Panc1 (cell line): ENCODE measurements around the gene GNG5.

ENCODE experiments used
- POLR2AphosphoS5 ChIP-seq: IDR thresholded peaks from 2 replicates; pipeline ENCODE4 v1.6.1; 2012; ENCODE audit warnings: mild to moderate bottlenecking, low read depth, low read length, moderate library complexity
- REST ChIP-seq, 2 experiments: IDR thresholded peaks; 2 replicates each; pipeline ENCODE4 v1.6.1; 2011 to 2012; ENCODE audit warnings: low read depth in 2 of 2, control low read depth in 1 of 2, low read length in 1 of 2, mild to moderate bottlenecking in 1 of 2, moderate library complexity in 1 of 2; ENCODE audit not compliant: insufficient read depth in 1 of 2
- SIN3A ChIP-seq: IDR thresholded peaks from 2 replicates; pipeline ENCODE4 v1.6.1; 2012; ENCODE audit warnings: low read depth, mild to moderate bottlenecking, low read length, moderate library complexity, borderline replicate concordance; ENCODE audit not compliant: insufficient read depth
- TF ChIP-seq, protein P1 (sequence below): fragments of 450-650 bp; IDR thresholded peaks from 2 replicates; pipeline ENCODE4 v1.5.1; 2017; ENCODE audit warnings: mild to moderate bottlenecking

GRCh38 chr1:84524590-84524989 lies 18.2 kb upstream of the GNG5 start:
- TF ChIP-seq SIN3A (no peak), POLR2AphosphoS5 (no peak), REST (IDR thresholded peaks at IDR 0.05; ENCODE audit: insufficient read depth in 1 of 2, low read depth in 2 of 2, low read length in 1 of 2) (no peak)
- TF ChIP-seq, protein P1, sequence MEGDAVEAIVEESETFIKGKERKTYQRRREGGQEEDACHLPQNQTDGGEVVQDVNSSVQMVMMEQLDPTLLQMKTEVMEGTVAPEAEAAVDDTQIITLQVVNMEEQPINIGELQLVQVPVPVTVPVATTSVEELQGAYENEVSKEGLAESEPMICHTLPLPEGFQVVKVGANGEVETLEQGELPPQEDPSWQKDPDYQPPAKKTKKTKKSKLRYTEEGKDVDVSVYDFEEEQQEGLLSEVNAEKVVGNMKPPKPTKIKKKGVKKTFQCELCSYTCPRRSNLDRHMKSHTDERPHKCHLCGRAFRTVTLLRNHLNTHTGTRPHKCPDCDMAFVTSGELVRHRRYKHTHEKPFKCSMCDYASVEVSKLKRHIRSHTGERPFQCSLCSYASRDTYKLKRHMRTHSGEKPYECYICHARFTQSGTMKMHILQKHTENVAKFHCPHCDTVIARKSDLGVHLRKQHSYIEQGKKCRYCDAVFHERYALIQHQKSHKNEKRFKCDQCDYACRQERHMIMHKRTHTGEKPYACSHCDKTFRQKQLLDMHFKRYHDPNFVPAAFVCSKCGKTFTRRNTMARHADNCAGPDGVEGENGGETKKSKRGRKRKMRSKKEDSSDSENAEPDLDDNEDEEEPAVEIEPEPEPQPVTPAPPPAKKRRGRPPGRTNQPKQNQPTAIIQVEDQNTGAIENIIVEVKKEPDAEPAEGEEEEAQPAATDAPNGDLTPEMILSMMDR = no peak
